Trophoblast cell (in vitro differentiated cells and primary cell): ENCODE results near the gene EVI5.

ENCODE experiments used
- DNase-seq, 2 donors: peaks; one replicate each; pipeline ENCODE4 v3.0.0-alpha.2; 2016
- H2AFZ ChIP-seq: 2 replicates; pipeline ENCODE4 v1.6.1; 2013; ENCODE audit warnings: low read length, moderate library complexity, mild to moderate bottlenecking; ENCODE audit not compliant: insufficient read depth, poor library complexity
- H2AK5ac ChIP-seq: 2 replicates; pipeline ENCODE4 v1.6.1; 2013; ENCODE audit warnings: mild to moderate bottlenecking, low read length
- H2BK120ac ChIP-seq: 2 replicates; pipeline ENCODE4 v1.6.1; 2013; ENCODE audit warnings: low read length, mild to moderate bottlenecking, moderate library complexity; ENCODE audit not compliant: insufficient read depth, poor library complexity
- H2BK12ac ChIP-seq: 2 replicates; pipeline ENCODE4 v1.6.1; 2013; ENCODE audit warnings: mild to moderate bottlenecking, low read length, moderate library complexity
- H2BK5ac ChIP-seq: 2 replicates; pipeline ENCODE4 v1.6.1; 2013; ENCODE audit warnings: low read length, low read depth, moderate library complexity, mild to moderate bottlenecking; ENCODE audit not compliant: poor library complexity
- H3K14ac ChIP-seq: 2 replicates; pipeline ENCODE4 v1.6.1; 2013; ENCODE audit warnings: mild to moderate bottlenecking, low read length
- H3K18ac ChIP-seq: 2 replicates; pipeline ENCODE4 v1.6.1; 2013; ENCODE audit warnings: mild to moderate bottlenecking, low read length
- H3K23ac ChIP-seq: 2 replicates; pipeline ENCODE4 v1.6.1; 2013; ENCODE audit warnings: low read length
- H3K27ac ChIP-seq: 2 replicates; pipeline ENCODE4 v1.5.1; 2013; ENCODE audit warnings: low read depth, mild to moderate bottlenecking, inconsistent platforms, low read length, moderate library complexity
- H3K27me3 ChIP-seq: 2 replicates; pipeline ENCODE4 v1.6.1; 2013; ENCODE audit warnings: inconsistent platforms, mild to moderate bottlenecking, low read length, moderate library complexity; ENCODE audit not compliant: insufficient read depth
- H3K36me3 ChIP-seq, 2 experiments: 1 replicate in 1 of 2; 2 replicates in 1 of 2; pipeline ENCODE4 v1.6.1; 2013; ENCODE audit warnings: low read length in 2 of 2, mild to moderate bottlenecking in 2 of 2, moderate library complexity in 1 of 2; ENCODE audit not compliant: insufficient read depth in 2 of 2, control insufficient read depth in 1 of 2
- H3K4ac ChIP-seq: 2 replicates; pipeline ENCODE4 v1.6.1; 2013; ENCODE audit warnings: low read depth, mild to moderate bottlenecking, low read length, moderate library complexity
- H3K4me1 ChIP-seq, 2 experiments: 1 replicate in 1 of 2; 2 replicates in 1 of 2; pipeline ENCODE4 v1.6.1; 2013; ENCODE audit warnings: low read length in 2 of 2, mild to moderate bottlenecking in 2 of 2, moderate library complexity in 1 of 2; ENCODE audit not compliant: insufficient read depth in 2 of 2, control insufficient read depth in 1 of 2
- H3K4me2 ChIP-seq: 2 replicates; pipeline ENCODE4 v1.6.1; 2013; ENCODE audit warnings: inconsistent platforms, mild to moderate bottlenecking, low read length, moderate library complexity
- H3K4me3 ChIP-seq: 2 replicates; pipeline ENCODE4 v1.5.1; 2013; ENCODE audit warnings: mild to moderate bottlenecking, low read depth, low read length, inconsistent platforms
- H3K79me1 ChIP-seq: one replicate; pipeline ENCODE4 v1.6.1; 2013; ENCODE audit warnings: low read length
- H3K79me2 ChIP-seq: 2 replicates; pipeline ENCODE4 v1.6.1; 2013; ENCODE audit warnings: low read length, mild to moderate bottlenecking; ENCODE audit not compliant: control insufficient read depth, insufficient read depth, poor library complexity
- H3K9ac ChIP-seq: 2 replicates; pipeline ENCODE4 v1.6.1; 2013; ENCODE audit warnings: mild to moderate bottlenecking, low read length
- H3K9me3 ChIP-seq: 2 replicates; pipeline ENCODE4 v1.6.1; 2013; ENCODE audit warnings: low read depth, mild to moderate bottlenecking, control low read depth, inconsistent platforms, low read length; ENCODE audit not compliant: insufficient read depth
- H4K12ac ChIP-seq: 2 replicates; pipeline ENCODE4 v1.6.1; 2013; ENCODE audit warnings: low read depth, mild to moderate bottlenecking, low read length, moderate library complexity
- H4K8ac ChIP-seq: 2 replicates; pipeline ENCODE4 v1.6.1; 2013; ENCODE audit warnings: low read depth, mild to moderate bottlenecking, low read length, moderate library complexity
- H4K91ac ChIP-seq: one replicate; pipeline ENCODE4 v1.6.1; 2013; ENCODE audit warnings: low read depth, mild to moderate bottlenecking, low read length, moderate library complexity
- WGBS: extraction: QIAGEN DNeasy Blood & Tissue Kit; methylation state at CpG from one replicate; pipeline ENCODE4 v1.1.7; 2013; ENCODE audit warnings: missing lambda C conversion rate; ENCODE audit not compliant: insufficient read length, insufficient coverage; ENCODE audit errors: extremely low coverage; 5-methylcytosine and 5-hydroxymethylcytosine counted together

The EVI5 gene

GRCh38 chr1:92465256-92465647 lies 319.7 kb downstream of the EVI5 start:
- DNase-seq, result no peak
- H2AFZ ChIP-seq, result no peak overlapping the region
- no CpG with 5 or more reads among the region's 1 CpG for WGBS

GRCh38 chr1:92464588-92465255 lies 320.2 kb downstream of the EVI5 start:
- Histone ChIP-seq H3K36me3 (no peaks in the 10 kb centered on the region), H3K4ac (no peak overlapping the region), H3K4me1 (no peaks in the 10 kb centered on the region), H3K4me3 (no peak overlapping the region), H4K91ac (no peak overlapping the region), H2BK120ac (no peak overlapping the region), H4K12ac (no peak overlapping the region), H3K27ac (no peak overlapping the region), H2AFZ (no peak overlapping the region), H3K27me3 (no peaks in the 10 kb centered on the region), H3K23ac (no peak overlapping the region), H3K9ac (no peak overlapping the region), H3K79me1 (no peaks in the 10 kb centered on the region), H3K79me2 (no peaks in the 10 kb centered on the region), H2BK5ac (no peak overlapping the region), H3K14ac (no peak overlapping the region), H3K9me3 (no peaks in the 10 kb centered on the region), H2BK12ac (no peak overlapping the region), H3K18ac (no peak overlapping the region), H4K8ac (no peak overlapping the region), H2AK5ac (no peak overlapping the region), H3K4me2 (no peak overlapping the region)
- no CpG with 5 or more reads among the region's 4 CpGs for WGBS
- no peak for DNase-seq

More at GRCh38 chr1:92465256-92465647, 319.7 kb downstream of the EVI5 start:
- H2BK12ac ChIP-seq, result no peak overlapping the region
- H2AK5ac ChIP-seq, result no peak overlapping the region
- no peak overlapping the region for H2BK5ac ChIP-seq
- no peak overlapping the region for H4K8ac ChIP-seq
- H3K23ac ChIP-seq, result no peak overlapping the region
- H3K79me2 ChIP-seq, result no peaks in the 10 kb centered on the region
- H3K4ac ChIP-seq, result no peak overlapping the region
- H4K12ac ChIP-seq, result no peak overlapping the region
- H3K14ac ChIP-seq, result no peak overlapping the region
- no peaks in the 10 kb centered on the region for H3K36me3 ChIP-seq
- no peak overlapping the region for H3K27ac ChIP-seq
- H4K91ac ChIP-seq, result no peak overlapping the region
- no peaks in the 10 kb centered on the region for H3K79me1 ChIP-seq
- no peaks in the 10 kb centered on the region for H3K4me1 ChIP-seq
- H3K9ac ChIP-seq, result no peak overlapping the region
- H3K27me3 ChIP-seq, result no peaks in the 10 kb centered on the region
- H3K18ac ChIP-seq, result no peak overlapping the region
- no peak overlapping the region for H2BK120ac ChIP-seq
- no peaks in the 10 kb centered on the region for H3K9me3 ChIP-seq
- no peak overlapping the region for H3K4me2 ChIP-seq
- H3K4me3 ChIP-seq, result no peak overlapping the region

- no CpG with 5 or more reads among the region's 5 CpGs for WGBS
Observed at GRCh38 chr1:92461364-92462097, 323.4 kb downstream of the EVI5 start.

GRCh38 chr1:92459871-92460320 lies 325.0 kb downstream of the EVI5 start:
- Histone ChIP-seq H4K12ac (no peak overlapping the region), H3K27me3 (no peaks in the 10 kb centered on the region), H3K4ac (no peak overlapping the region), H2BK120ac (no peak overlapping the region), H2AK5ac (no peak overlapping the region), H3K18ac (no peak overlapping the region), H3K14ac (no peak overlapping the region), H3K9me3 (no peaks in the 10 kb centered on the region), H3K9ac (no peak overlapping the region), H2BK12ac (no peak overlapping the region), H3K79me1 (no peaks in the 10 kb centered on the region), H2AFZ (no peak overlapping the region), H3K36me3 (no peaks in the 10 kb centered on the region), H4K91ac (no peak overlapping the region), H3K4me1 (no peaks in the 10 kb centered on the region), H3K27ac (no peak overlapping the region), H2BK5ac (no peak overlapping the region), H3K4me2 (no peak overlapping the region), H4K8ac (no peak overlapping the region), H3K23ac (no peak overlapping the region), H3K4me3 (no peak overlapping the region), H3K79me2 (no peaks in the 10 kb centered on the region)
- WGBS, result no CpG with 5 or more reads among the region's 4 CpGs
- DNase-seq, result no peak

More at GRCh38 chr1:92461364-92462097, 323.4 kb downstream of the EVI5 start:
- Histone ChIP-seq H3K79me2 (no peaks in the 10 kb centered on the region), H2AK5ac (no peak overlapping the region), H3K9ac (no peak overlapping the region), H3K4me3 (no peak overlapping the region), H3K4me2 (no peak overlapping the region), H4K91ac (no peak overlapping the region), H3K27me3 (no peaks in the 10 kb centered on the region), H2AFZ (no peak overlapping the region), H2BK120ac (no peak overlapping the region), H2BK12ac (no peak overlapping the region), H4K8ac (no peak overlapping the region), H3K9me3 (no peaks in the 10 kb centered on the region), H3K23ac (no peak overlapping the region), H4K12ac (no peak overlapping the region), H3K36me3 (no peaks in the 10 kb centered on the region), H3K4ac (no peak overlapping the region), H3K4me1 (no peaks in the 10 kb centered on the region), H3K79me1 (no peaks in the 10 kb centered on the region), H3K14ac (no peak overlapping the region), H3K18ac (no peak overlapping the region), H2BK5ac (no peak overlapping the region), H3K27ac (no peak overlapping the region)
- no peak for DNase-seq
